ENCODE measurements around the gene TIAM2. TPM values are rescaled to one million over a fixed set of nuclear protein-coding genes. Genes with fewer than 3 reads are reported as not detected.
A peak's percentile ranks its signal among the peaks of the same experiment; 100 is the strongest.

The TIAM2 gene
- total and polyA plus RNA-seq, 2 experiments from 2014 or later: 14.2 to 24.4 TPM

DNA sequence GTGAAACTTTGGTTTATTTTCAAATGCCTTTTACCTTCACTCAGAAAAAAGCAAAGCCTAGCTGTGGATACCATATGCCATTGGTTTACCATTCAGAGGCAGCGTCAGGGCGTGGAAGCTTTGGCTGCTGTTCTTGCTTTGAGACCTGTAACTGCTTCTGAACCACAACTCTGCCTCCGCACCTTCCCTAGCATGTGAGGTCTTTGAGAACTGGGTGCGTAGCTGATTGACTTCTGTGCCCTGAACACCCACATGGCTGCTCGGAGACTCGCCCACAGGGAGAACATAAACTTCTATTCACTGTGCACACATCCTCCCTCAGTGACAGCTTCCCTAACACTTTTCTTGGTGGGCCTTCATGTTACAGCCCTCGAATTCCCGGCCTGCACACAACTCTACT, 257.5 kb downstream of the TIAM2 start:
- DNase-seq (ENCODE audit: low spot score) (no peak), ATAC-seq (no peak)
- Mint-ChIP-seq H3K27me3 (ENCODE audit: insufficient read depth, low read depth, poor library complexity) (peaks cover 9% of the 10 kb centered on the region), H3K36me3 (ENCODE audit: low read depth) (peaks cover 77% of the 10 kb centered on the region; the same call in 2 of the 3 replicates), H3K9me3 (no peaks in the 10 kb centered on the region), H3K4me1 (peaks cover 35% of the 10 kb centered on the region), H3K27ac (peak overlapping the region; percentile 96), H3K4me3 (no peak overlapping the region)
- peaks cover 23% of the 10 kb centered on the region for H3K4me1 ChIP-seq (ENCODE audit: insufficient read depth)
- peaks cover 4% of the 10 kb centered on the region for H3F3A ChIP-seq (replicated peaks; ENCODE audit: low read depth)
- no peaks in the 10 kb centered on the region for H3K27me3 ChIP-seq (ENCODE audit: insufficient read depth)
- H3K4me3 ChIP-seq: no peak overlapping the region
- no peaks in the 10 kb centered on the region for H3K9me2 ChIP-seq (ENCODE audit: insufficient read depth)
- no peak overlapping the region for H2AFZ ChIP-seq
- peaks cover 21% of the 10 kb centered on the region for H3K36me3 ChIP-seq (ENCODE audit: insufficient read depth)
- H4K20me1 ChIP-seq (replicated peaks; ENCODE audit: insufficient read depth): no peaks in the 10 kb centered on the region
- peak overlapping the region; percentile 62 for H3K27ac ChIP-seq (ENCODE audit: low read depth)
- no peaks in the 10 kb centered on the region; the same call in 1 of the 2 replicates for H3K79me2 ChIP-seq (replicated peaks; ENCODE audit: insufficient read depth)
- TF ChIP-seq CREB1 (CRISPR knock-in tag; IDR thresholded peaks at IDR 0.05; ENCODE audit: low read depth) (no peak), EZH2phosphoT487 (IDR thresholded peaks at IDR 0.05; ENCODE audit: unreplicated experiment) (no peak), POLR2AphosphoS5 (IDR thresholded peaks at IDR 0.05; ENCODE audit: low read depth) (no peak), ZNF114 (CRISPR knock-in tag; IDR thresholded peaks at IDR 0.05) (no peak), EZH2 (IDR thresholded peaks at IDR 0.05; ENCODE audit: low read depth, unreplicated experiment) (no peak), NANOG (IDR thresholded peaks at IDR 0.05; ENCODE audit: borderline replicate concordance) (no peak), JUNB (IDR thresholded peaks at IDR 0.05; ENCODE audit: unreplicated experiment) (no peak), STAT1 (IDR thresholded peaks at IDR 0.05; ENCODE audit: unreplicated experiment) (no peak), ZNF331 (CRISPR knock-in tag; IDR thresholded peaks at IDR 0.05; ENCODE audit: low read depth) (no peak)
- TF ChIP-seq, protein P1, sequence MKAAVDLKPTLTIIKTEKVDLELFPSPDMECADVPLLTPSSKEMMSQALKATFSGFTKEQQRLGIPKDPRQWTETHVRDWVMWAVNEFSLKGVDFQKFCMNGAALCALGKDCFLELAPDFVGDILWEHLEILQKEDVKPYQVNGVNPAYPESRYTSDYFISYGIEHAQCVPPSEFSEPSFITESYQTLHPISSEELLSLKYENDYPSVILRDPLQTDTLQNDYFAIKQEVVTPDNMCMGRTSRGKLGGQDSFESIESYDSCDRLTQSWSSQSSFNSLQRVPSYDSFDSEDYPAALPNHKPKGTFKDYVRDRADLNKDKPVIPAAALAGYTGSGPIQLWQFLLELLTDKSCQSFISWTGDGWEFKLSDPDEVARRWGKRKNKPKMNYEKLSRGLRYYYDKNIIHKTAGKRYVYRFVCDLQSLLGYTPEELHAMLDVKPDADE (IDR thresholded peaks at IDR 0.05): no peak
- TF ChIP-seq, protein P2, sequence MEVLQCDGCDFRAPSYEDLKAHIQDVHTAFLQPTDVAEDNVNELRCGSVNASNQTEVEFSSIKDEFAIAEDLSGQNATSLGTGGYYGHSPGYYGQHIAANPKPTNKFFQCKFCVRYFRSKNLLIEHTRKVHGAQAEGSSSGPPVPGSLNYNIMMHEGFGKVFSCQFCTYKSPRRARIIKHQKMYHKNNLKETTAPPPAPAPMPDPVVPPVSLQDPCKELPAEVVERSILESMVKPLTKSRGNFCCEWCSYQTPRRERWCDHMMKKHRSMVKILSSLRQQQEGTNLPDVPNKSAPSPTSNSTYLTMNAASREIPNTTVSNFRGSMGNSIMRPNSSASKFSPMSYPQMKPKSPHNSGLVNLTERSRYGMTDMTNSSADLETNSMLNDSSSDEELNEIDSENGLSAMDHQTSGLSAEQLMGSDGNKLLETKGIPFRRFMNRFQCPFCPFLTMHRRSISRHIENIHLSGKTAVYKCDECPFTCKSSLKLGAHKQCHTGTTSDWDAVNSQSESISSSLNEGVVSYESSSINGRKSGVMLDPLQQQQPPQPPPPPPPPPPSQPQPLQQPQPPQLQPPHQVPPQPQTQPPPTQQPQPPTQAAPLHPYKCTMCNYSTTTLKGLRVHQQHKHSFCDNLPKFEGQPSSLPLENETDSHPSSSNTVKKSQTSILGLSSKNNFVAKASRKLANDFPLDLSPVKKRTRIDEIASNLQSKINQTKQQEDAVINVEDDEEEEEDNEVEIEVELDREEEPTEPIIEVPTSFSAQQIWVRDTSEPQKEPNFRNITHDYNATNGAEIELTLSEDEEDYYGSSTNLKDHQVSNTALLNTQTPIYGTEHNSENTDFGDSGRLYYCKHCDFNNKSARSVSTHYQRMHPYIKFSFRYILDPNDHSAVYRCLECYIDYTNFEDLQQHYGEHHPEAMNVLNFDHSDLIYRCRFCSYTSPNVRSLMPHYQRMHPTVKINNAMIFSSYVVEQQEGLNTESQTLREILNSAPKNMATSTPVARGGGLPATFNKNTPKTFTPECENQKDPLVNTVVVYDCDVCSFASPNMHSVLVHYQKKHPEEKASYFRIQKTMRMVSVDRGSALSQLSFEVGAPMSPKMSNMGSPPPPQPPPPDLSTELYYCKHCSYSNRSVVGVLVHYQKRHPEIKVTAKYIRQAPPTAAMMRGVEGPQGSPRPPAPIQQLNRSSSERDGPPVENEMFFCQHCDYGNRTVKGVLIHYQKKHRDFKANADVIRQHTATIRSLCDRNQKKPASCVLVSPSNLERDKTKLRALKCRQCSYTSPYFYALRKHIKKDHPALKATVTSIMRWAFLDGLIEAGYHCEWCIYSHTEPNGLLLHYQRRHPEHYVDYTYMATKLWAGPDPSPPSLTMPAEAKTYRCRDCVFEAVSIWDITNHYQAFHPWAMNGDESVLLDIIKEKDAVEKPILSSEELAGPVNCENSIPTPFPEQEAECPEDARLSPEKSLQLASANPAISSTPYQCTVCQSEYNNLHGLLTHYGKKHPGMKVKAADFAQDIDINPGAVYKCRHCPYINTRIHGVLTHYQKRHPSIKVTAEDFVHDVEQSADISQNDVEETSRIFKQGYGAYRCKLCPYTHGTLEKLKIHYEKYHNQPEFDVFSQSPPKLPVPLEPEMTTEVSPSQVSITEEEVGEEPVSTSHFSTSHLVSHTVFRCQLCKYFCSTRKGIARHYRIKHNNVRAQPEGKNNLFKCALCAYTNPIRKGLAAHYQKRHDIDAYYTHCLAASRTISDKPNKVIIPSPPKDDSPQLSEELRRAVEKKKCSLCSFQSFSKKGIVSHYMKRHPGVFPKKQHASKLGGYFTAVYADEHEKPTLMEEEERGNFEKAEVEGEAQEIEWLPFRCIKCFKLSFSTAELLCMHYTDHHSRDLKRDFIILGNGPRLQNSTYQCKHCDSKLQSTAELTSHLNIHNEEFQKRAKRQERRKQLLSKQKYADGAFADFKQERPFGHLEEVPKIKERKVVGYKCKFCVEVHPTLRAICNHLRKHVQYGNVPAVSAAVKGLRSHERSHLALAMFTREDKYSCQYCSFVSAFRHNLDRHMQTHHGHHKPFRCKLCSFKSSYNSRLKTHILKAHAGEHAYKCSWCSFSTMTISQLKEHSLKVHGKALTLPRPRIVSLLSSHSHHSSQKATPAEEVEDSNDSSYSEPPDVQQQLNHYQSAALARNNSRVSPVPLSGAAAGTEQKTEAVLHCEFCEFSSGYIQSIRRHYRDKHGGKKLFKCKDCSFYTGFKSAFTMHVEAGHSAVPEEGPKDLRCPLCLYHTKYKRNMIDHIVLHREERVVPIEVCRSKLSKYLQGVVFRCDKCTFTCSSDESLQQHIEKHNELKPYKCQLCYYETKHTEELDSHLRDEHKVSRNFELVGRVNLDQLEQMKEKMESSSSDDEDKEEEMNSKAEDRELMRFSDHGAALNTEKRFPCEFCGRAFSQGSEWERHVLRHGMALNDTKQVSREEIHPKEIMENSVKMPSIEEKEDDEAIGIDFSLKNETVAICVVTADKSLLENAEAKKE (CRISPR knock-in tag; IDR thresholded peaks at IDR 0.05): no peak
- TF ChIP-seq, protein P3, sequence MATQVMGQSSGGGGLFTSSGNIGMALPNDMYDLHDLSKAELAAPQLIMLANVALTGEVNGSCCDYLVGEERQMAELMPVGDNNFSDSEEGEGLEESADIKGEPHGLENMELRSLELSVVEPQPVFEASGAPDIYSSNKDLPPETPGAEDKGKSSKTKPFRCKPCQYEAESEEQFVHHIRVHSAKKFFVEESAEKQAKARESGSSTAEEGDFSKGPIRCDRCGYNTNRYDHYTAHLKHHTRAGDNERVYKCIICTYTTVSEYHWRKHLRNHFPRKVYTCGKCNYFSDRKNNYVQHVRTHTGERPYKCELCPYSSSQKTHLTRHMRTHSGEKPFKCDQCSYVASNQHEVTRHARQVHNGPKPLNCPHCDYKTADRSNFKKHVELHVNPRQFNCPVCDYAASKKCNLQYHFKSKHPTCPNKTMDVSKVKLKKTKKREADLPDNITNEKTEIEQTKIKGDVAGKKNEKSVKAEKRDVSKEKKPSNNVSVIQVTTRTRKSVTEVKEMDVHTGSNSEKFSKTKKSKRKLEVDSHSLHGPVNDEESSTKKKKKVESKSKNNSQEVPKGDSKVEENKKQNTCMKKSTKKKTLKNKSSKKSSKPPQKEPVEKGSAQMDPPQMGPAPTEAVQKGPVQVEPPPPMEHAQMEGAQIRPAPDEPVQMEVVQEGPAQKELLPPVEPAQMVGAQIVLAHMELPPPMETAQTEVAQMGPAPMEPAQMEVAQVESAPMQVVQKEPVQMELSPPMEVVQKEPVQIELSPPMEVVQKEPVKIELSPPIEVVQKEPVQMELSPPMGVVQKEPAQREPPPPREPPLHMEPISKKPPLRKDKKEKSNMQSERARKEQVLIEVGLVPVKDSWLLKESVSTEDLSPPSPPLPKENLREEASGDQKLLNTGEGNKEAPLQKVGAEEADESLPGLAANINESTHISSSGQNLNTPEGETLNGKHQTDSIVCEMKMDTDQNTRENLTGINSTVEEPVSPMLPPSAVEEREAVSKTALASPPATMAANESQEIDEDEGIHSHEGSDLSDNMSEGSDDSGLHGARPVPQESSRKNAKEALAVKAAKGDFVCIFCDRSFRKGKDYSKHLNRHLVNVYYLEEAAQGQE (IDR thresholded peaks at IDR 0.05; ENCODE audit: unreplicated experiment): no peak
- TF ChIP-seq, protein P4, sequence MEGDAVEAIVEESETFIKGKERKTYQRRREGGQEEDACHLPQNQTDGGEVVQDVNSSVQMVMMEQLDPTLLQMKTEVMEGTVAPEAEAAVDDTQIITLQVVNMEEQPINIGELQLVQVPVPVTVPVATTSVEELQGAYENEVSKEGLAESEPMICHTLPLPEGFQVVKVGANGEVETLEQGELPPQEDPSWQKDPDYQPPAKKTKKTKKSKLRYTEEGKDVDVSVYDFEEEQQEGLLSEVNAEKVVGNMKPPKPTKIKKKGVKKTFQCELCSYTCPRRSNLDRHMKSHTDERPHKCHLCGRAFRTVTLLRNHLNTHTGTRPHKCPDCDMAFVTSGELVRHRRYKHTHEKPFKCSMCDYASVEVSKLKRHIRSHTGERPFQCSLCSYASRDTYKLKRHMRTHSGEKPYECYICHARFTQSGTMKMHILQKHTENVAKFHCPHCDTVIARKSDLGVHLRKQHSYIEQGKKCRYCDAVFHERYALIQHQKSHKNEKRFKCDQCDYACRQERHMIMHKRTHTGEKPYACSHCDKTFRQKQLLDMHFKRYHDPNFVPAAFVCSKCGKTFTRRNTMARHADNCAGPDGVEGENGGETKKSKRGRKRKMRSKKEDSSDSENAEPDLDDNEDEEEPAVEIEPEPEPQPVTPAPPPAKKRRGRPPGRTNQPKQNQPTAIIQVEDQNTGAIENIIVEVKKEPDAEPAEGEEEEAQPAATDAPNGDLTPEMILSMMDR (conservative IDR thresholded peaks at IDR 0.05; ENCODE audit: low read depth in 2 of 2): no peak
- H3K4me2 ChIP-seq: peak overlapping the region; percentile 7; the same call in 1 of the 2 replicates
